Brain pericyte (primary cell): ENCODE measurements around the gene ANKRD28.
A peak's percentile ranks its signal among the peaks of the same experiment; 100 is the strongest.

Experiments
- DNase-seq: peaks from one replicate; pipeline ENCODE4 v3.0.0-alpha.2; 2012; ENCODE audit warnings: low read depth, low spot score

ANKRD28 gene

GRCh38 chr3:15666277-15666676 lies 131.5 kb downstream of the ANKRD28 start:
- no peak for DNase-seq

DNA sequence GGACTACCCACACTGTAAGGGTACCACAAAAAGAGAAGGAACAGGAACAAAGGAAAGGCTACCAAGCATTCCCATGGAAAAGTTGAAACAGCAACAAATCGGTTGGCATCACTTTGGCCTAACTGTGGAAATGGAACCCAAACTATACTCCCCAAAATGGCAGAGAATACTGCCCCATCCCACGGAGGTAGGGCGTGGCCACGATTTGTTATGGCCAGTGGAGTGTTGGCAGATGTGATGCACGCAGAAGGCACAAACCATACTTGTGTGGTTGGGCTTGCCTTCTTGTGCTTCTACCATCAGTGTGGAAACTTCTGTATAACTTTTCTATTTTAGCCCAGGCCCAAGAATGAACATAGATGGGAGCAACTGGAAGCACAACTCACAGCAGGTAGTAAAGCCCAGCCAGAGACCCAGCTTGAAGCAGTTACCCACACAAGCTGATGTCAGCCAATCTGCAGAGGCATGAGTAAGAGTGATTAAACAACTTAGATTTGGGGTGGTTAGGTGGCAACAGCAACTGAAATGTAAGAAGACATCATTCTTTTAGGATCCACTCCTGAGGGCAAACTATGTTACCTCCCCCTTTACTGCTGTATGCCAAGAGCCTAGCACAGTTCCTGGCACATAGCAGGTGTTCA lies 132.1 kb downstream of the ANKRD28 start:
- DNase-seq: no peak

GRCh38 chr3:15664144-15664543 lies 133.6 kb downstream of the ANKRD28 start:
- DNase-seq: no peak

GRCh38 chr3:15660055-15660935 lies 137.5 kb downstream of the ANKRD28 start:
- no peak for DNase-seq

GRCh38 chr3:15659254-15659975 lies 138.4 kb downstream of the ANKRD28 start:
- no peak for DNase-seq

GRCh38 chr3:15657016-15657415 lies 140.8 kb downstream of the ANKRD28 start:
- no peak for DNase-seq

GRCh38 chr3:15656342-15656741 lies 141.4 kb downstream of the ANKRD28 start:
- no peak for DNase-seq

GRCh38 chr3:15654891-15655290 lies 142.9 kb downstream of the ANKRD28 start:
- no peak for DNase-seq

- no peak for DNase-seq
Observed at GRCh38 chr3:15654127-15654526, 143.7 kb downstream of the ANKRD28 start.

DNA sequence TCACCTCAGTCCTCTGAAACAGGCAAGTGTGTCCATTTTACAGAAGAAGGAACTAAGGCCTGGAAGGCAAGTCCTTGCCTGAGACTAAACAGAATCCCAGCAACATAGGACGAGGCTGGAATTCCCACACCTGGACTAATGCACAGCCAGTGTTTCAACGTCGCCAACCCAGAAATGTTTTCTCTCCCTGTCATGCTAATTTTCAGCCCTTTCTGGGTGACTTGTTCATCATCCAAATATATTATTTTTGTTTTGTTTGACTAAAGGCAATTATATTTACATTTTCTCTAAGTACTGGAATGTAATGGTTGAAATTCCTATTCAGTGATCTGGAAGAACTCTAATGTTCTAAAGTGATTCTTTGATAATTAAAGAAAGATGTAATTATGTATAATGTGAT lies 144.5 kb downstream of the ANKRD28 start:
- DNase-seq: no peak

- DNase-seq: no peak
Observed at GRCh38 chr3:15651396-15651795, 146.4 kb downstream of the ANKRD28 start.

DNA sequence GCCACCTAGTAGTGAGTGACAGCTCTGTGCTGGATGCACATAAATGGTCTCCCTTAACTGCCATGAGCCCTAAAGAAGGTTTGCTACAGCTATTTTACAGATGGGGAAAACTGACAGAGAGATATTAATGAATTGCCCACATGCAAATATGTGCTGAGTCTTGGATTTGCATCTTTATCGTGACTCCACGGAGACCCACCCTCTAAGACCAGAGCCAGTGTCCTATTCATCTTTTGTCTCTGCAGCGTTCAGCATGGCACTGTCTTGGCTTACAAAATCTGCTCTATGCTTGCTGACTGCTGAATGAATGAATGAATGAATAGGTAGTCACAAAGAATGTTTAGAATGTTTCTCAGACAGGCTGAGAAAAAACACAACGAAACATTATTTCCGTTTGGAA lies 147.9 kb downstream of the ANKRD28 start:
- no peak for DNase-seq

DNA sequence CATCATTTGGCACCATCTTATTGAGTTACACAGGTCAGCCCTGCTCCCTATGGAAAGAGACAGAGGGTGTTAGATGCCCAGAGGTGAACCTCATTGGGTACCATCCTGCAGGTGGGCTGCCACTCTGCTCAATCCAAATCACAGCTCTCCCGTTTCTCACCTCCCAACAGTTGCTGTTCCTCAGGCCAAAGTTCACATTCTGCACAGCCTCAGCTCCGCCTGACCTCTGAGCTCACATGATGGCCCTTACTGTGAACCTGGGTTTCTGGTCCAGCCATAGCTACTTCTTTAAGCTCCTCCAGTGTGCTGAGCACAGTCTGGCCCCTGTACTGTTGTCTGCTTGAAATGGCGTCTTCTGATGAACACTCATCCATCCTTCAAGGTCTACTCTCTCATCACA lies 148.4 kb downstream of the ANKRD28 start:
- DNase-seq: no peak

DNA sequence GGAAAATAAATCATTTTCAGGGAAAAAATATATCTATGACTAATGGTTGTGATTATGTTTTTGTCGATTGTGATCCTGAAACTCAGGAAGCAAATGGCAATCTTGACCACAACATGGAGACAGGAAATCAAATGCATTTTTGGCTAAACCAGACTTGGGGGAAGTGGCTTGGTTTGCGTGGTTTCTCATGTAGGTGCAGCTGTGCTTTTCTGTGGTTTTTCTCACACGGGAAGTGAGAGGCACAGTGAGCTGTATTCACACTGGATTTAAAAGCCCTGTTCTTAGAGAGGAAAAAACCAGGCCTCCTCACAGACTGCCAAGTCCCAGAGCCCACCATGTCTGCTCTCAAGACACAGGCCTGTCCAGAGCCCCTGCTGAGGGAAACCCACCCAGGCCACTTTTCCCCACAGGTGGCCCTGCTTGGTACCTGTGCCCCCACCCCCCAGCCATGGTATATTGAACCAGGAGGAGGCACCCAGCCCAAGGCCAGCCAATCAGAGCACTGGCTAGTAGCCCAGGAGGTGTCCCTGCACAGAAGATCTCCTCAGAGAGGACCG lies 150.1 kb downstream of the ANKRD28 start:
- peak; percentile 83 for DNase-seq

GRCh38 chr3:15646851-15647511 lies 150.8 kb downstream of the ANKRD28 start:
- peak; percentile 98 for DNase-seq

DNA sequence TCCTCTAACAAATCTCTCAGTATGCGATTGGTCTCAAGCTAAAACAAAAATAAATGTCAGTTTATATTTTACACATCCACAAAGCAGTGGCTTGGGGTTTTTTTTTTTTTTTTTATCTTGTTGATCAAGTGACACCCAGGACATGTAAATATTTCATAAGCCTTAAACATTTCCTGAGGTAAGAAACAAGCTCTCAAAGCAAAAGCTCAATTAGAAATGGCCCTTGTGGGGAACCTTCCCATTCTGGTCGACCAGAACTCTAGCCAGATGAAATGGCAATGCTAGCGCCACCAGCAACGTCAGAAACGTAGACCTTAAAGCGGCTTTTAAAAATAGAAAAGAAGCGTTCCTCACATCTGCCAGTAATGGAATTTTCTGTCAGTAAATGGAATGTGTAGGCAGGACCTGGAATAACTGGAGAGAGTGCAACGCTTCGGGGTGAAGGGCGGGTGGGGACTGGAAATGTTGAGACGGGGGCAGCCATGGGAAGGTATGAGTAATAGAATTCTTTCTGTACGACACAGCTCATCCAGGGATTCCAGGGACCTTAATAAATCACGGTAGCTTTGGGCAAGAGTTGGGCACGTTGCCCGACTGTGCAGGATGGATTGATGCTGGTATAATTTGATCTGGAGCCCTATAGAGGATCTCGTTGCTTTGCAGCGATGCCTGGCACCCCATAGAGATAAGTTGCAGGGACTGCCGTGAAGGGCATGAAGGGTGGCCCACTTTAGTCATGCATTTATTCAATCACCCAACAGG lies 151.9 kb downstream of the ANKRD28 start:
- DNase-seq: no peak

DNA sequence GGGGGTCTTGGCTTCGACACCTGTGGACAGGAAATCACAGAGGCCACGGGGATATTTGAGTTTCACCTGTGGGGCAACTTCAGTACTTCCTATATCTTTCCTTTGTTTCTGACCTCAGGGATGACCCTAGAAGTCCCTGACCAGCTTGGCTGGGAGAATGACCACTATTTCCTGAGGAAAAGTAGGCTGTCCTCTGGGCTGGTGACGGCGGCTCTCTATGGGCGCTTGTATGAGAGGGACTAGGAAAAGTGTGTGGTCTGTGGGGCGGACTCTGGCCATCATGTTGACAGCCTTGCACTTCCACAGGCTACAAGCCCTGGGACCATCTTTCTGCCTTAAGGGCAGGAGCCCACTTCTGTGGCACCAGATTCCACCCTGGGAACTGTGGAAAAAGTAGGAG lies 152.5 kb downstream of the ANKRD28 start:
- DNase-seq: no peak

DNA sequence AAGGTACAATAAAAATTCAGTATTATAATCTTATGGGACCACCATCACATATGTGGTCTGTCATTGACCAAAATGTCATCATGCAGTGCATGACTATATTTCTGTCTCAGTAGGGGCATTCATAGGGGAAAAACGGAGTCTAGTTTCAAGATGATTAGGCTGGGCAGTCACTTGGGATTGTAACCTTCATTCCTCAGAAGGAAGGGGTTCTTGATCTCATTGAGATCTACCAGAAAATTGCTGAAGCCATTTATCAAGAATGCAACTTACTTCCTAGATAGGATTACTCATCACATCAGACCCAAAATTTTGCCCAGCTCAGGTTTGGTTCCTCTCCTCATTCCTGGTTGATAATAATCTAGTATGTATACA lies 158.9 kb downstream of the ANKRD28 start:
- no peak for DNase-seq

DNA sequence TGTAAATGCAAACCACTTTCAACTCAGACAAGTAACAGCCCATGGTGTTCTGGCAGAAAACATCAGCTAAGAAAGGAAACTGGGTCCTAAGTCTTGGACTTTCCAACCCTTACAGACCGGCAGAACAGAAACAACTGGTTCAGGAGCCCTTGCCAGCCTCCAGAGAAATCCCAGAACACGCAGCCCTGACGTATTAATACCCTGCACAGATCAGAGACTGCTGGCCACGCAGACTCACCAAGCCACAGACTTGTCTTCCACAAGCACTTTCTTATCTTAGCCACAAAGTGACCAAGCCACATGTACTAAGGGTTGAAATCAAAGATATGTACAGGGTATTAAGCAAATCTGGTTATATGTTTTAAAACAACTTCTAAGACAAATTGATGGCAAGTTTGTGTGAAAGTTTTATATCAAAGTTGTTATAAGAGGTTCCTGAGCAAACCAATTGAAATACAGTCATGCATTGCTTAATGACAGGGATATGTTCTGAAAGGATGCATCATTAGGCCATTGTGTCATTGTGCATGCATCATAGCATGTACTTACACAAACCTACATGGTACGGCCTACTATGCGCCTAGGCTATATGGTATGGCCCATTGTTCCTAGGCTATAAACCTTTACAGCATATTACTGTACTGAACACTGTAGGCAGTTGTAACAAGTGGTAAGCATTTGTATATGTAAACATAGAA lies 159.4 kb downstream of the ANKRD28 start:
- DNase-seq: no peak
